ENCODE measurements around the gene CUX1. TPM values are rescaled to one million over a fixed set of nuclear protein-coding genes. Genes with fewer than 3 reads are reported as not detected.
"Not testable (repeated sequence)": the region's sequence is repeated elsewhere in the genome, so short reads cannot be mapped to it uniquely, and the experiment has no call there.

The CUX1 gene
- total and polyA plus RNA-seq, 2 of the 13 experiments (the other 11 are each of a cell fraction or from before 2014, with no cell fraction given): 13.7 to 14.9 TPM

- no peak for FAIRE-seq
- no peak overlapping the region for H3K4me3 ChIP-seq (replicated peaks in 1 of 3; ENCODE audit: insufficient read depth in 1 of 3, low read depth in 2 of 3, low read length in 3 of 3)
- peaks cover 20% of the 10 kb centered on the region for H3K4me1 ChIP-seq (ENCODE audit: insufficient read depth, low read length)
- TF ChIP-seq HDAC6 (IDR thresholded peaks at IDR 0.05; ENCODE audit: low read depth, low read length) (no peak), MTF1 (CRISPR knock-in tag; IDR thresholded peaks at IDR 0.05) (no peak), ZNF567 (CRISPR knock-in tag; IDR thresholded peaks at IDR 0.05; ENCODE audit: borderline replicate concordance) (no peak), ARID4A (CRISPR knock-in tag; IDR thresholded peaks at IDR 0.05; ENCODE audit: borderline replicate concordance) (no peak), ZNF580 (CRISPR knock-in tag; IDR thresholded peaks at IDR 0.05; ENCODE audit: borderline replicate concordance, low read depth) (no peak), TFE3 (CRISPR knock-in tag; IDR thresholded peaks at IDR 0.05) (no peak), ZNF230 (CRISPR knock-in tag; IDR thresholded peaks at IDR 0.05) (no peak), CENPT (CRISPR knock-in tag; IDR thresholded peaks at IDR 0.05; ENCODE audit: low read depth) (no peak), ZNF615 (CRISPR knock-in tag; IDR thresholded peaks at IDR 0.05; ENCODE audit: borderline replicate concordance) (no peak), ZBTB1 (CRISPR knock-in tag; IDR thresholded peaks at IDR 0.05; ENCODE audit: borderline replicate concordance) (no peak)
- intact Hi-C loops (cut with micrococcal nuclease; ENCODE audit: unreplicated experiment): no loop called here
- DNase-seq (ENCODE audit: low spot score): no peak
- no peak for ATAC-seq
- CTCF ChIA-PET (ENCODE audit: low intra/inter-chr PET ratio, low total read pairs): no interaction called here
- H3K36me3 ChIP-seq (replicated peaks in 1 of 2; ENCODE audit: control insufficient read depth in 1 of 2, insufficient read depth in 2 of 2, low read length in 2 of 2): peaks cover 0 to 3% of the 10 kb centered on the region in 2 experiments; a peak in 3 of 5 replicates
- no peak overlapping the region for H2AFZ ChIP-seq (ENCODE audit: low read length)
- no peaks in the 10 kb centered on the region; a peak in 1 of 5 replicates for H3K27me3 ChIP-seq (ENCODE audit: control insufficient read depth in 1 of 2, insufficient read depth in 2 of 2, low read length in 2 of 2)
- H3K79me2 ChIP-seq (ENCODE audit: insufficient read depth, low read length): peaks cover 92% of the 10 kb centered on the region
- H3K9me3 ChIP-seq (ENCODE audit: low read length): no peaks in the 10 kb centered on the region
- peaks cover 39% of the 10 kb centered on the region for H4K20me1 ChIP-seq (ENCODE audit: insufficient read depth, low read length)
- no peak overlapping the region for H3K9ac ChIP-seq (ENCODE audit: insufficient read depth, low read depth, low read length)
- POLR2A ChIA-PET: no interaction called here
- no peak overlapping the region for H3K27ac ChIP-seq (ENCODE audit: extremely low read length, insufficient read depth, low read length)
- no peak overlapping the region for H3K4me2 ChIP-seq (ENCODE audit: low read depth, low read length)
- BruUV-seq (replicated peaks): no TSS peak
- WGBS (ENCODE audit: low lambda C conversion rate): 97% methylated on average over 6 of the region's 8 CpGs
- in situ Hi-C loops (cut with HindIII; ENCODE audit: extremely low pct_ligation_motif_present, low pct_unique_long_range_greater_than_20kb): no loop called here
Observed at GRCh38 chr7:101829821-101830220, 12.4 kb downstream of the CUX1 start.

GRCh38 chr7:101831396-101831795 is 14.0 kb downstream of the CUX1 start:
- Histone ChIP-seq H3K79me2 (ENCODE audit: insufficient read depth, low read length) (peaks cover 88% of the 10 kb centered on the region), H4K20me1 (ENCODE audit: insufficient read depth, low read length) (peaks cover 34% of the 10 kb centered on the region)
- BruUV-seq (replicated peaks); H3K36me3 ChIP-seq (replicated peaks in 1 of 2; ENCODE audit: control insufficient read depth in 1 of 2, insufficient read depth in 2 of 2, low read length in 2 of 2); DNase-seq (ENCODE audit: low spot score); POLR2A ChIA-PET; ATAC-seq; H3K27ac ChIP-seq (ENCODE audit: extremely low read length, insufficient read depth, low read length); H2AFZ ChIP-seq (ENCODE audit: low read length); H3K9me3 ChIP-seq (ENCODE audit: low read length); H3K4me1 ChIP-seq (ENCODE audit: insufficient read depth, low read length); intact Hi-C loops (cut with micrococcal nuclease; ENCODE audit: unreplicated experiment); in situ Hi-C loops (cut with HindIII; ENCODE audit: extremely low pct_ligation_motif_present, low pct_unique_long_range_greater_than_20kb); H3K4me3 ChIP-seq (replicated peaks in 1 of 3; ENCODE audit: insufficient read depth in 1 of 3, low read depth in 2 of 3, low read length in 3 of 3); CTCF ChIA-PET (ENCODE audit: low intra/inter-chr PET ratio, low total read pairs); H3K27me3 ChIP-seq (ENCODE audit: control insufficient read depth in 1 of 2, insufficient read depth in 2 of 2, low read length in 2 of 2); H3K9ac ChIP-seq (ENCODE audit: insufficient read depth, low read depth, low read length); H3K4me2 ChIP-seq (ENCODE audit: low read depth, low read length); FAIRE-seq: not testable (repeated sequence)
- 95% methylated on average over 10 of the region's 10 CpGs for WGBS (ENCODE audit: low lambda C conversion rate)
